ENCODE results near the gene INS.
A peak's percentile ranks its signal among the peaks of the same experiment; 100 is the strongest.

The INS gene

DNA sequence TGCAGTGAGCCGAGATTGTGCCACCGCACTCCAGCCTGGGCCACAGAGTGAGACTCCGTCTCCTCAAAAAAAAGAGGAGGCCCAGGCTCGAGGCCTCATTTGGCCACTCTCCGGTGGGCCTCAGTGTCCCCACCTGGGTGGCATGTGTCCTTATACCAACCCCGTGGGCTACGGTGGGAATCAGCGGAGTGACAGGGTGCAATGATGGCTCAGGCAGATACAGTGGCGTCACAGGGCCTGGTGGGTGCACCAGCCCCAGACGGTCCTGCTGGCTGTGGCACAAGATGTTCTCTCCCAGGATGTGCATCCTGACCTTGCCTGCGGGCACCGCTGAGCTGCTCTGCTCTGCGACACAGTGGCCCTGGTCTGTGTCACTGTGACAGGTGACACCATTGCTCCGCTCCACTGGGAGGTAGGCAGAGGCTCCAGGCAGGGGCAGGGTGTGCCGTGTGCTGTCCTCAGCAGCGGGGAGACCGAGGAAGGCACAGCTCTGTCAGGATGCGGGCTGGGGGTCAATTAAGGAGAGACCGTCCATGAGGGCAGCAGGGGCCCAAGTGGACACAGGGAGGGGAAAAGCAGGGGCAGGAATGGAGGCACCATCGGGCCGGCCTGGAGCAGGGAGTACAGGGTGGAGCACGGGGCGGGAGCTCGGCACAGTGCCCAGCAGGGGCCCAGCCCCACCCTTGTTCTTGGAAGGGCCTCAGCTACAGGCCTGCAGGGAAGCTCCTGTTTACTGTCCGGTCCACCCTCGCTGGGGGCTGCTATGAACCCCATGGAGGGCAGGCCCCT, 32.3 kb upstream of the INS start:
- H3K4me2 ChIP-seq: no peak overlapping the region
- H3K9me3 ChIP-seq: no peaks in the 10 kb centered on the region
- H3K4me1 ChIP-seq: peaks cover 55% of the 10 kb centered on the region
- H3K4me3 ChIP-seq: no peak overlapping the region
- TF ChIP-seq Cebpa-rat (IDR thresholded peaks at IDR 0.05): no peak
- H3K27ac ChIP-seq: no peak overlapping the region
- H3K9ac ChIP-seq: no peak overlapping the region
- peaks cover 1% of the 10 kb centered on the region; the same call in 1 of the 2 replicates for H4K20me1 ChIP-seq
- H3K27me3 ChIP-seq: 0 out of 2 replicates have a peak, but pooled peaks cover 3% of the 10 kb centered on the region
- no peaks in the 10 kb centered on the region for H3K36me3 ChIP-seq

DNA sequence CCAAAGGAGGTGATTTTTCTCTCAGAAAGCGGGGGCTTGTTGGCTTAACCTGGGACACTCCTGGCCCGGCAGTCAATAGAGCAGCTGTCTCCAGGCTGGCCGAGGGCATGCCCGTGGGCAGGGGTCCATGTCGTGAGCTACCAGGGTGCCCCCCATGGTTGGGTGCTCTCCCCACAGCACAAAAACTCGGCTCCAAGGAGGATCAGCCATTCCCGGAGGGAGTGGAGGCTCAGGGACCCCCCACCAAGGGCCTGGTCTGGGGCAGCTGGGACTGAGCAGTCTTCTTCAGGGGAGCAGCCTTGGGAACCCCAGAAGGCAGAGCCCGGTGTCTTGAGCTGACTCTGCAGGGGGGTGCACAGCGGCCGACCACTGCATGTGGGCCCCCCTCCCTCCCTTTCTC, 31.4 kb upstream of the INS start:
- Histone ChIP-seq H3K27ac (no peak overlapping the region), H4K20me1 (no peaks in the 10 kb centered on the region; the same call in 1 of the 2 replicates), H3K9me3 (no peaks in the 10 kb centered on the region), H3K4me2 (no peak overlapping the region), H3K36me3 (no peaks in the 10 kb centered on the region), H3K4me3 (no peak overlapping the region), H3K4me1 (peaks cover 47% of the 10 kb centered on the region), H3K27me3 (0 out of 2 replicates have a peak, but pooled peaks cover 3% of the 10 kb centered on the region), H3K9ac (no peak overlapping the region)
- no peak for TF ChIP-seq Cebpa-rat (IDR thresholded peaks at IDR 0.05)

DNA sequence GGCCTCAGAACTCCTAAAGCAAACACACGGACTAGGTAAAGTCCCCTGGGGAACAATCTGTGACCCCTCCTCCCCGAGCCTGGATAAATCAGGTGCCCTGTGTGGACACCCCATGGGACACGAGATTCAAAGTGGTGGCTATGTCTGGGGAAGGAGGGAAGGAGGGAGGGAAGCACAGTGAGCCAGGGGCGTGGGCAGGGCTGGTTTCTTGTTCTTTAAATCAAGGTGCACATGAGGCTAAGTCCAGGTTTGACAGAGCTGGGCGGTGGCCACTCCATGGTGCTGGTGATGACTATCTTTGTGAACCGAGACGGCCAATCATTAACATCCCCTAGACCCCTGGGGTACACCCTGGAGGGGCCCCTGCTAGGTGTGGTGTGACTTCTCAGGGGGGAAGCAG, 30.9 kb upstream of the INS start:
- Histone ChIP-seq H3K27me3 (0 out of 2 replicates have a peak, but pooled peaks cover 3% of the 10 kb centered on the region), H3K36me3 (no peaks in the 10 kb centered on the region), H3K27ac (peak overlapping the region; percentile 75), H3K9me3 (no peaks in the 10 kb centered on the region), H4K20me1 (no peaks in the 10 kb centered on the region; the same call in 1 of the 2 replicates), H3K9ac (no peak overlapping the region), H3K4me1 (peaks cover 47% of the 10 kb centered on the region), H3K4me3 (no peak overlapping the region), H3K4me2 (peak overlapping the region; percentile 62)
- TF ChIP-seq Cebpa-rat (IDR thresholded peaks at IDR 0.05): no peak

DNA sequence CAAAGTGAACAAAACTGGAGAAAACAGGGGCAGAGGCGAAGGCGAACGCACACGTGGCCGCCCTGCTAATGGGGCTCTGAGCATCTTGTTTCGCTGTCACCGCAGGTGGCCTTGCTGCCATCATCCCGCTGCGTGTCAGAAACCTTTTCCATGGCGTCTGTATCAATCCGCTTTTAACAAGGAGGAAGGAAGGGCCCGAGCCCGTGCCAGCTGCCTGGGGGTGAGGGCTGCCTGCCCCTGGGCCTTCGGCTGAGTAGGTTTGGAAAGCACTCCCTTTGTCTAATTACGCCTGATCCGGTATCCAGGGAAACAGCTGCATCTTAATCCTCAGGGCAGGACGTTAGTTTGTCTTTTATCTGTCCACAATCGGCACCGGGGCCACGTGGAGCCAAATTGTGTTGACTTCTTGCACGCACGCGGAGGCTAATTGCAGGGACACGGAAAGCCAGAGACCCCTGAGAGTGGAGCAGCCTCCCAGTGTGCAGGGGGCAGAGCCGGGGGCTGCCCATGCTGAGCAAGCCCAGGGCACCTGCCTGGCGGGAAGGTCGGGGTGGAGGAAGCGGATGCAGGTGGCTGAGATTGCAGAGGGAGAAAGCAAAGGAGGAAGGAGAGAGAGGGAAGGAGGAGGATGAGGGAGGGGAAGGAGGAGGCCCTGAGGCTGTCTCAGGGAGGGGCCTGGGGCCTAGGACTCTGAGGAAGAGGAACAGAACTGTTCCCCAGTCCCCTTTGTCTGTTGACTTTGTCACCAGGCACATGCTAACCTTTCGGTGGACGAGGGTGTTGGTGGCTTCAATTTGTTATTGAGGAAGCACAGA, 29.9 kb upstream of the INS start:
- Histone ChIP-seq H3K36me3 (no peaks in the 10 kb centered on the region), H3K9me3 (no peaks in the 10 kb centered on the region), H3K4me1 (peaks cover 56% of the 10 kb centered on the region), H3K4me2 (peak overlapping the region; percentile 62), H3K27me3 (0 out of 2 replicates have a peak, but pooled peaks cover 2% of the 10 kb centered on the region), H3K4me3 (no peak overlapping the region), H3K27ac (peak overlapping the region; percentile 75), H4K20me1 (no peaks in the 10 kb centered on the region; the same call in 1 of the 2 replicates), H3K9ac (peak overlapping the region; percentile 42; the same call in 1 of the 2 replicates)
- no peak for TF ChIP-seq Cebpa-rat (IDR thresholded peaks at IDR 0.05)

DNA sequence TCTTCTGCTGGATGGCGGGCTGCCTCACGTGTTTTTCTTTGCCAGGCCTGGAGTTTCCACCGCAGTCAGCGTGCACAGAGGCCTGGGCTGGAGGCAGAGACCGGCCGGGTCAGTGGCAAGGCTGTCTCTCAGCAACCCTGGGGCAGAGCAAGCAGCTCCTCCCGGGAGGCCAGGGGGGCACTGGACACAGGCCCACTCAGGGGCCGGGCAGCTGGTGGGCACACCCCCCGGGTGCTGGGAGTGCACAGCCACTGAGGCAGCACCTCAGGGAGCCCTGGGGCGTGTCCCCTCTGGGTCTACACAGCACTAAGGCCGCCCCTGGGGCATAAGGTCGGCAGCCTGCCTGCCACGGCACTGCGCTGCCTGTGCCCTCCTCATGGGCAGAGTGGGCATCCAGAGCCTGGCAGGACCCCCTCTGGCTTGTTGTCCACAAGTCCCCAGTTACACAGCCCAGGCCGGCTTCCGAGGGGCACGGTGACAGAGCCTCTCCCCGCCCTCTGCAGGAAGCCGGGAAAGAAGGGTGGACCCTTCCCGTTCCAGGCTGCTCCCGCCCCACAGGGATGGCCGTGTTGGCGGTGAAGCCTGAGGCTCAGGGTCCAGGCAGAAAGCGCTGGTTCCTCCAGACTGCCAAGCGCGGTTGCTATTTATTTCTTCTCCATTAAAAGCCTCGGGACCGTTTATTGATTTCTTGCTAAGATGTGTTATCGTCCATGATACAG, 29.1 kb upstream of the INS start:
- H3K4me3 ChIP-seq: no peak overlapping the region
- no peaks in the 10 kb centered on the region for H3K27me3 ChIP-seq
- H3K4me2 ChIP-seq: peak overlapping the region; percentile 62
- no peaks in the 10 kb centered on the region for H3K36me3 ChIP-seq
- no peaks in the 10 kb centered on the region for H4K20me1 ChIP-seq
- H3K4me1 ChIP-seq: peaks cover 61% of the 10 kb centered on the region
- H3K9me3 ChIP-seq: no peaks in the 10 kb centered on the region
- H3K9ac ChIP-seq: peak overlapping the region; percentile 42; the same call in 1 of the 2 replicates
- no peak for TF ChIP-seq Cebpa-rat (IDR thresholded peaks at IDR 0.05)
- H3K27ac ChIP-seq: peak overlapping the region; percentile 75

DNA sequence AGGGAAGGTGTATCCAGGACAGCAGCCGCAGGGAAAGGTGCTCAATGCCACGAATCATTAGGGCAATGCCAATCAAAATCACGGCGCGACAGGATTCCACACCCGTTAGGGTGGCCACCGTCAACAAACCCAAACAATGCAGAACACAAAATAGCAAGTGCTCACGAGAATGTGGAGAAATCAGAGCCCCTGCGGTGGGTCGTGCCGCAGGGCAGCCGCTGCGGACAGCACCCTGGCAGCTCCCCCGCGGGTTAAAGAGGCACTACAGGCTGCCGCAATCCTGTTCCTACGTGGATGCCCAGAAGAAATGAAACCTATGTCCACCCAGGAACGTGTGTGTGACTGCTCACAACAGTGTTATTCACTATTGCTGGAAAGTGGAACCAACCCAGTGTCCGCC, 27.7 kb upstream of the INS start:
- TF ChIP-seq Cebpa-rat (IDR thresholded peaks at IDR 0.05): no peak
- no peak overlapping the region for H3K4me2 ChIP-seq
- H3K4me1 ChIP-seq: peaks cover 59% of the 10 kb centered on the region
- no peaks in the 10 kb centered on the region for H3K27me3 ChIP-seq
- H4K20me1 ChIP-seq: no peaks in the 10 kb centered on the region
- H3K9ac ChIP-seq: no peak overlapping the region
- H3K4me3 ChIP-seq: no peak overlapping the region
- no peaks in the 10 kb centered on the region for H3K9me3 ChIP-seq
- no peak overlapping the region for H3K27ac ChIP-seq
- H3K36me3 ChIP-seq: no peaks in the 10 kb centered on the region

DNA sequence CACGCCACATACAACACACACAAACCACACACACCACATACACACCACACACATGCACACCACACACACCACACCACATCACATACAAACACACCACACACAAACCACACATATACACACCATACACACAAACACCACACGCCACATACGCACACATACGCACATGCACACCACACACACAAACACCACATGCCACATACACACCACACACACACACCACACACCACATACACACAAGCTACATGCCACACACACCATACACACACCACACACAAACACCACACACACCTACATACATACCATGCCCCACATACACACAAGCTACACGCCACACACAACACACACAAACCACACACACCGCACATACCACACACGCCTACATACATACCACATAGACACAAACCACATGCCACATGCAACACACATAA, 26.3 kb upstream of the INS start:
- no peak overlapping the region for H3K27ac ChIP-seq
- H3K4me2 ChIP-seq: peak overlapping the region; percentile 52; the same call in 1 of the 2 replicates
- no peaks in the 10 kb centered on the region for H4K20me1 ChIP-seq
- peaks cover 63% of the 10 kb centered on the region for H3K4me1 ChIP-seq
- H3K36me3 ChIP-seq: no peaks in the 10 kb centered on the region
- no peak for TF ChIP-seq Cebpa-rat (IDR thresholded peaks at IDR 0.05)
- H3K9ac ChIP-seq: no peak overlapping the region
- no peaks in the 10 kb centered on the region for H3K27me3 ChIP-seq
- H3K4me3 ChIP-seq: no peak overlapping the region
- no peaks in the 10 kb centered on the region for H3K9me3 ChIP-seq

DNA sequence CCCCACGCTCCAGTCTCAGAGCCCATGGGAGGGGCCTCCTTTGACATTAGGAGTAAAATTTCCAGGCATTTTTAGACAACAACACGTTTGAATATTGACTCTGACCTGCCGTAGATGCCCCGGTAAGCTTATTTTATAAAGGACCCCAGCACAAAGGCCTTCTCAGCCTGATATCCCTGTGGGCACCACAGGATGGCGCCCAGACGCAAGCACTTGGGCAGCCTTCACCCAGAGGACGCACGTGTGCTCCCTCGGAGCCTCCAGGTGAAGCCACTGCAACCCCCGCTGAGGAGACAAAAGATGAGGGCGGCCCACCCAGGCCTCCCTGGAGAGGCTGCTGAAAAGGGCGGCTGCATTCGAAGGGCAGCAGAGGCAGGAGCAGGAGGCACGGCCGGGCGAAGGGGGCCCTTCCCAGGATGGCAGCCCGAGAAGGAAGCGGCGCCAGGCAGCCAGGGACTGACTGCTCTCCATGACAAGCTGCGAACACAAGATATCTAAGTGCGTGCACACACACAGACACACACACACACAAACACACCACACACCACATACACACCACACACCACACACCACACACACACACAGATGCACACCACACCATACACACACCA, 25.8 kb upstream of the INS start:
- Histone ChIP-seq H3K27ac (no peak overlapping the region), H3K27me3 (no peaks in the 10 kb centered on the region), H3K4me3 (no peak overlapping the region), H3K9ac (no peak overlapping the region), H3K4me2 (peak overlapping the region; percentile 52), H4K20me1 (no peaks in the 10 kb centered on the region), H3K36me3 (no peaks in the 10 kb centered on the region), H3K9me3 (no peaks in the 10 kb centered on the region), H3K4me1 (peaks cover 58% of the 10 kb centered on the region)
- TF ChIP-seq Cebpa-rat (IDR thresholded peaks at IDR 0.05): no peak

All from BLaER1 (cell line).